Measurements from ENCODE around the gene IBSP. TPM values are rescaled to one million over a fixed set of nuclear protein-coding genes. Genes with fewer than 3 reads are reported as not detected.

The IBSP gene, protein sequence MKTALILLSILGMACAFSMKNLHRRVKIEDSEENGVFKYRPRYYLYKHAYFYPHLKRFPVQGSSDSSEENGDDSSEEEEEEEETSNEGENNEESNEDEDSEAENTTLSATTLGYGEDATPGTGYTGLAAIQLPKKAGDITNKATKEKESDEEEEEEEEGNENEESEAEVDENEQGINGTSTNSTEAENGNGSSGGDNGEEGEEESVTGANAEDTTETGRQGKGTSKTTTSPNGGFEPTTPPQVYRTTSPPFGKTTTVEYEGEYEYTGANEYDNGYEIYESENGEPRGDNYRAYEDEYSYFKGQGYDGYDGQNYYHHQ
- not detected for total RNA-seq
- not detected for polyA plus RNA-seq (2013, experiment 1 of 2)
- not detected for polyA plus RNA-seq (2013, experiment 2 of 2)
- long read RNA-seq, experiment 1, result 0 reads
- long read RNA-seq, experiment 2, result 0 reads
- long read RNA-seq, experiment 3, result 0 reads
- long read RNA-seq, experiment 4, result 0 reads

DNA sequence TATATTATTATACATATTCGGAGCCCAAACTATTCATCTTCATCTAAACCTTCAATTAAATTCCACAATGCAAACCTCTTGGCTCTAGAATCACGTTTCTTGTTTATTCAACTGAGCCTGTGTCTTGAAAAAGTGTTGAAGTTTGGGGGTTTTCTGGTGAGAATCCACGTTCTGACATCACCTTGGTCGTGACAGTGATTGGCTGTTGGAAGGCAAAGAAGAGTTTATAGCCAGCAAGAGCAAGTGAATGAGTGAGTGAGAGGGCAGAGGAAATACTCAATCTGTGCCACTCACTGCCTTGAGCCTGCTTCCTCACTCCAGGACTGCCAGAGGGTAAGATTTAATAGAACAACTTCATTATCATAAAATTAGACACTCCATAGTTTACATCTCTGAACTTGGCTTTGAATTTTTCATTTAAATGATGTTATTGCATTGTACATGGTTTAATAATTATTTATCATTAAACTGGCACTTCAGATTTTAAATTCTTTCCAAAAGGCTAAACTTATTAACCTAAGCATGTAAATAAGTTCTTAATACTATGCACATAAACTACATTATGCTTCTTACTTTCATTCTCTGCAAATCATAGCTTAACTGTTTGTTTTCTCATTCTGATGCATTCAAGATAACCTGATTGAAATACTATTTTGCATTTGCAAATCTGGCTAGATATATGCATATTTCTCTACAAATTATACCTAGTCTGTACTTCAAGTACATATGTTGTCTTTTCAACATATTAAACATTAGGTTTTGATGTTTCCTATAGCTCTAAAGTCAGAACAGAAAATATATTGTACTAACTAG is at the start of gene IBSP:
Gene IBSP (plus strand): TSS at position 254 of the 813 bp plus-strand sequence. CDS start 2,808 bp downstream, outside the sequence.
- no peak within 1 kb of the TSS for H3K27ac Mint-ChIP-seq
- no peaks in the 10 kb centered on the region for H3K27me3 Mint-ChIP-seq (ENCODE audit: insufficient read depth)
- H3K9ac ChIP-seq (ENCODE audit: extremely low read depth, low read length, poor library complexity, severe bottlenecking), result no peak within 1 kb of the TSS
- no peaks in the 10 kb centered on the region for H3K9me3 Mint-ChIP-seq
- H3K4me3 ChIP-seq (ENCODE audit: low read length), result no peak within 1 kb of the TSS
- H3K36me3 ChIP-seq (ENCODE audit: control insufficient read depth, insufficient read depth, low read length), result no peaks in the 10 kb centered on the region
- H3K27me3 ChIP-seq (ENCODE audit: control insufficient read depth, insufficient read depth, low read length, poor library complexity, severe bottlenecking), result no peaks in the 10 kb centered on the region
- H3K4me1 Mint-ChIP-seq, result no peaks in the 10 kb centered on the region
- DNase-seq, result no peak
- H3K36me3 Mint-ChIP-seq (ENCODE audit: low read depth), result no peaks in the 10 kb centered on the region
- H3K27ac ChIP-seq (ENCODE audit: low read depth, low read length), result no peak within 1 kb of the TSS
- no peak for TF ChIP-seq CTCF (conservative IDR thresholded peaks at IDR 0.05)
- no peaks in the 10 kb centered on the region for H3K9me3 ChIP-seq (ENCODE audit: control insufficient read depth, low read length)
- WGBS, 2 experiments (ENCODE audit: insufficient coverage in 1 of 2, insufficient read length in 1 of 2), result 88% methylated on average over 2 to 4 of the region's 4 CpGs
- no peak within 1 kb of the TSS for H3K4me3 Mint-ChIP-seq
- H3K4me1 ChIP-seq (ENCODE audit: control insufficient read depth, insufficient read depth, low read length), result no peaks in the 10 kb centered on the region

DNA sequence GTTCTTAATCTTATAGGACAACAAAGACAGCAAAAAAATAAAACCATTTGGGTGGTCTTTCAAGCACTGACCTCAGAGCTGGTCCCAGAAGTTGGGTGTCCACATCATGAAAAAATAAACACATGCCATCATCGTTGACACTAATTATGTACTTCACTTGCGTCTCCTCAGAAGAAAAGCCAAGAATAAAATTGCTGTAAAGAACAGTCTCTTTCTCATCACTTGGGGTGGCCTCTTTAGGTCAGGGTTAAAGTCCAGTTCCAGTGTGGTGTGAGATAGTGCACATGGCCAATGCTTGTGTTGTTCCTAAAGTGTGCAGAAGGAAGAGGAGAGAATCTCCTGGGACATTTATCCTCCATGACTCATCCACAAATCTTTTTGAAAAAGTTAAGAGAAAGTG is 49.5 kb upstream of the IBSP start:
- Mint-ChIP-seq H3K27me3 (ENCODE audit: insufficient read depth) (no peaks in the 10 kb centered on the region), H3K4me1 (no peaks in the 10 kb centered on the region), H3K4me3 (no peak overlapping the region), H3K9me3 (peaks cover 15% of the 10 kb centered on the region), H3K27ac (no peak overlapping the region), H3K36me3 (ENCODE audit: low read depth) (no peaks in the 10 kb centered on the region)
- Histone ChIP-seq H3K4me1 (ENCODE audit: control insufficient read depth, insufficient read depth, low read length) (no peaks in the 10 kb centered on the region), H3K9ac (ENCODE audit: extremely low read depth, low read length, poor library complexity, severe bottlenecking) (no peak overlapping the region), H3K27ac (ENCODE audit: low read depth, low read length) (no peak overlapping the region), H3K4me3 (ENCODE audit: low read length) (no peak overlapping the region), H3K36me3 (ENCODE audit: control insufficient read depth, insufficient read depth, low read length) (no peaks in the 10 kb centered on the region), H3K27me3 (ENCODE audit: control insufficient read depth, insufficient read depth, low read length, poor library complexity, severe bottlenecking) (no peaks in the 10 kb centered on the region), H3K9me3 (ENCODE audit: control insufficient read depth, low read length) (no peaks in the 10 kb centered on the region)
- no peak for DNase-seq
- no peak for TF ChIP-seq CTCF (conservative IDR thresholded peaks at IDR 0.05)
- 97 to 100% methylated on average over 1 to 2 of the region's 2 CpGs for WGBS, 2 experiments (ENCODE audit: insufficient coverage in 1 of 2, insufficient read length in 1 of 2)

- peaks cover 17% of the 10 kb centered on the region for H3K9me3 Mint-ChIP-seq
- no peak overlapping the region for H3K27ac Mint-ChIP-seq
- H3K4me1 Mint-ChIP-seq, result no peaks in the 10 kb centered on the region
- no peak overlapping the region for H3K4me3 ChIP-seq (ENCODE audit: low read length)
- no peaks in the 10 kb centered on the region for H3K36me3 ChIP-seq (ENCODE audit: control insufficient read depth, insufficient read depth, low read length)
- H3K27me3 Mint-ChIP-seq (ENCODE audit: insufficient read depth), result no peaks in the 10 kb centered on the region
- H3K36me3 Mint-ChIP-seq (ENCODE audit: low read depth), result no peaks in the 10 kb centered on the region
- H3K9ac ChIP-seq (ENCODE audit: extremely low read depth, low read length, poor library complexity, severe bottlenecking), result no peak overlapping the region
- TF ChIP-seq CTCF (conservative IDR thresholded peaks at IDR 0.05), result no peak
- H3K27ac ChIP-seq (ENCODE audit: low read depth, low read length), result no peak overlapping the region
- WGBS, 2 experiments (ENCODE audit: insufficient coverage in 1 of 2, insufficient read length in 1 of 2), result 80 to 82% methylated on average over 1 to 2 of the region's 2 CpGs
- H3K9me3 ChIP-seq (ENCODE audit: control insufficient read depth, low read length), result no peaks in the 10 kb centered on the region
- H3K4me3 Mint-ChIP-seq, result no peak overlapping the region
- no peaks in the 10 kb centered on the region for H3K27me3 ChIP-seq (ENCODE audit: control insufficient read depth, insufficient read depth, low read length, poor library complexity, severe bottlenecking)
- DNase-seq, result no peak
- no peaks in the 10 kb centered on the region for H3K4me1 ChIP-seq (ENCODE audit: control insufficient read depth, insufficient read depth, low read length)
These were observed 41.1 kb upstream of the IBSP start for GRCh38 chr4:87758270-87758669.
